ENCODE measurements around the gene FBP2.

DNA sequence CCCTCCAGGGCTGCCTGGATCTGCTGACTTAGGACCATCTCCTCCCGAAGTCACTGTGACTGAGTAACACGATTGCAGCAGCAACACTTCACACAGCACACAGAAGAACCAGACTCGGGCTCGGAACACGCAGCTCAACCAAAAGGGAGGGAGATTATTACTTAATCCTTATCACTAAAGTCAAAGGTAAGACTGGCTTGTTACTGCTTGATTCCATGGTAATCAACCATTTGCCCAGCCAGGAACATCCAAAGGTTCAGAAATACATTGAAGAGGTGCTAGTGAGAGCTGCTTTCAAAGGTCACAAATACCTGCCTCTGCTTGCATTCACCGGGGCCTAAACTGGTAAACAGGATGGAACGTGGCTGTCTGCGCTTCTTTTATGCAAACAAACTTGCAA lies 38.0 kb upstream of the FBP2 start:
- no peak for TF ChIP-seq POLR2A (IDR thresholded peaks at IDR 0.05)
- TF ChIP-seq, protein P1, sequence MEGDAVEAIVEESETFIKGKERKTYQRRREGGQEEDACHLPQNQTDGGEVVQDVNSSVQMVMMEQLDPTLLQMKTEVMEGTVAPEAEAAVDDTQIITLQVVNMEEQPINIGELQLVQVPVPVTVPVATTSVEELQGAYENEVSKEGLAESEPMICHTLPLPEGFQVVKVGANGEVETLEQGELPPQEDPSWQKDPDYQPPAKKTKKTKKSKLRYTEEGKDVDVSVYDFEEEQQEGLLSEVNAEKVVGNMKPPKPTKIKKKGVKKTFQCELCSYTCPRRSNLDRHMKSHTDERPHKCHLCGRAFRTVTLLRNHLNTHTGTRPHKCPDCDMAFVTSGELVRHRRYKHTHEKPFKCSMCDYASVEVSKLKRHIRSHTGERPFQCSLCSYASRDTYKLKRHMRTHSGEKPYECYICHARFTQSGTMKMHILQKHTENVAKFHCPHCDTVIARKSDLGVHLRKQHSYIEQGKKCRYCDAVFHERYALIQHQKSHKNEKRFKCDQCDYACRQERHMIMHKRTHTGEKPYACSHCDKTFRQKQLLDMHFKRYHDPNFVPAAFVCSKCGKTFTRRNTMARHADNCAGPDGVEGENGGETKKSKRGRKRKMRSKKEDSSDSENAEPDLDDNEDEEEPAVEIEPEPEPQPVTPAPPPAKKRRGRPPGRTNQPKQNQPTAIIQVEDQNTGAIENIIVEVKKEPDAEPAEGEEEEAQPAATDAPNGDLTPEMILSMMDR (IDR thresholded peaks at IDR 0.05), result no peak

Measured in esophagus squamous epithelium (tissue), 4 donors.